ENCODE results near the gene PEF1. TPM values are rescaled to one million over a fixed set of nuclear protein-coding genes. Genes with fewer than 3 reads are reported as not detected.

The PEF1 gene
- total RNA-seq, 1 donor, result 99.7 TPM

DNA sequence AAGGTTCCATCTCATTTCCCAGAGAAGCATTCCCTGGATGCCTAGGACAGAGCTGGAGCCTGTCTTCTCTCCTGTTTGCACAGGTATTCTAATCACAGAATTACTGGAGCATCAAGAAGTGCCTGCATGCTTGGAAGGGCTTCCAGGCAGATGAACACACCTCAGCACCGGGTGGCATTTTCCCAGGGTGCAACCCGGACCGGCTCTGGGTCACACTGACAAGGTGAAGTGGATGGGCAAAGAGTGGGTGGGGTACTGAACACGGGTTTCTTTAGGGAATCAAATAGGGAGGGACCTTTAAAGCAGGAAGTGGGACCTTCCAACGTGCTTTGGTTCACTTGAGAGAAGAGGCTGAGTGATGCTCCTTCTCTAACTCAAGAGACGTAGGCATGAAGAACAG, 7.1 kb upstream of the PEF1 start:
- TF ChIP-seq, protein P1, sequence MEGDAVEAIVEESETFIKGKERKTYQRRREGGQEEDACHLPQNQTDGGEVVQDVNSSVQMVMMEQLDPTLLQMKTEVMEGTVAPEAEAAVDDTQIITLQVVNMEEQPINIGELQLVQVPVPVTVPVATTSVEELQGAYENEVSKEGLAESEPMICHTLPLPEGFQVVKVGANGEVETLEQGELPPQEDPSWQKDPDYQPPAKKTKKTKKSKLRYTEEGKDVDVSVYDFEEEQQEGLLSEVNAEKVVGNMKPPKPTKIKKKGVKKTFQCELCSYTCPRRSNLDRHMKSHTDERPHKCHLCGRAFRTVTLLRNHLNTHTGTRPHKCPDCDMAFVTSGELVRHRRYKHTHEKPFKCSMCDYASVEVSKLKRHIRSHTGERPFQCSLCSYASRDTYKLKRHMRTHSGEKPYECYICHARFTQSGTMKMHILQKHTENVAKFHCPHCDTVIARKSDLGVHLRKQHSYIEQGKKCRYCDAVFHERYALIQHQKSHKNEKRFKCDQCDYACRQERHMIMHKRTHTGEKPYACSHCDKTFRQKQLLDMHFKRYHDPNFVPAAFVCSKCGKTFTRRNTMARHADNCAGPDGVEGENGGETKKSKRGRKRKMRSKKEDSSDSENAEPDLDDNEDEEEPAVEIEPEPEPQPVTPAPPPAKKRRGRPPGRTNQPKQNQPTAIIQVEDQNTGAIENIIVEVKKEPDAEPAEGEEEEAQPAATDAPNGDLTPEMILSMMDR (IDR thresholded peaks at IDR 0.05; ENCODE audit: insufficient read depth, low read depth, low read length), result no peak
- no peak for DNase-seq (ENCODE audit: low read depth)

DNA sequence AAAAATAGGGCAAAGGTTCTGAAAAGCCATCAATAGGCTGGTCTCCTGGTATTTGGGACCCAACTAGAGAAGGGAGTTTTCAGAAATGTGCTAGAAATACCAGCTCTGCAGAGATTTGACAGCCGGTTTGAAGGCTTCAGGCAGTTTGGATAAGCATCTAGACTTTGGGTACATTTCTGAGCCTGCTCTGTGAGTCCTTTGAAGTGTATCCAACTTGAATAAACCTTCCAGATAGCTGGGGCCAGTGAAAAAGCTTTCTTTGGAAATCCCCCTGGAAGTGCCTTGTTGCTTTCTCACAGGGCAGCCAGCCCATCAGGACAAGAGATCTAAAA, 6.4 kb upstream of the PEF1 start:
- DNase-seq (ENCODE audit: low read depth), result no peak
- H3K4me3 ChIP-seq (ENCODE audit: low read depth, low read length), result no peak overlapping the region
- TF ChIP-seq, protein P1 (IDR thresholded peaks at IDR 0.05; ENCODE audit: insufficient read depth, low read depth, low read length), result no peak

More for the DNA sequence above, 7.1 kb upstream of the PEF1 start:
- H3K4me3 ChIP-seq (ENCODE audit: low read depth, low read length), result no peak overlapping the region

DNA sequence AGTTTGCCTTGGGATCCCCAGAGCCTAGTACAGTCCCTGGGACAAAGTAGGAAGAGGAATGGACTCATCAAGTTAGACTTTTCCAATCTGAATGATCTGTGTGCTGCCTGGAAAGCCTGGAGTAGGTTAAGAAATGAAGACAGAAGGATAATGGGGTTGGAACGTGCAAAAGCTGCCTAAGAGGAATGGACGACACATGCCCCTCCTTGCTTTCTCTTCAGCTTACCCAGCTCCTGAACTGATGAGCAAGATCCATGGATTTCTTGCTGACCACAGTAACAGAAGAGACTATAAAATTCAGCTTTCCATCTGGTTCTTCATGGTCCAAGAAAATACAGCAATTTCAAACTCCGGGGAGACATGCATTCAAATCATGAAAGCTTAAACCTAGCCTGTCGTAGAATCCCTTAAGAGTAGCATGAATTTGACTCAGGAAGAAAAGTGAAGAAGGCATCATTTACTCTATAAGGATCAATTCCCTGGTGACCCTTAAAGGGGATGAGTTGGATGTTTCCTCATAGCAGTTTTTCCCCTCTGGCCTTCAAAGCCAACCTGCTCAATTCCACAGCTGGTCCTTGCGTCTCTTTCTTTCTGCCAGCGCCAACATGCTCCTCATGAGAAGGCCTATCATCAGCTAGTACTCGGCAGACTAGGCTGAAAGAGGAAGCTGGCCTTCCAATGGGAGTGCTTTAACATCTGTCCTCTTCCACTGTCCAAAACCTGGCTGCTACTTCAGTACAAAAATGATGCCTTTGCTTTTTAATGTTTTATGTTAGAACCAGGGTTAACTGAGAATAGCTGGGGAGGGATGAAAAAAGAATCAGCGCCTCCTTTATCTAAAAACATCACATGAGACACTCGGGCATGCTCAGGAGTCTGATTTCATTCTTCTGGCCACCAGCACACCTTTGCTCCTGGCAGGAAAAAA, 5.7 kb upstream of the PEF1 start:
- TF ChIP-seq, protein P1 (IDR thresholded peaks at IDR 0.05; ENCODE audit: insufficient read depth, low read depth, low read length), result no peak
- DNase-seq (ENCODE audit: low read depth), result no peak
- H3K4me3 ChIP-seq (ENCODE audit: low read depth, low read length), result no peak overlapping the region

- H3K4me3 ChIP-seq (ENCODE audit: low read depth, low read length), result no peak overlapping the region
- TF ChIP-seq, protein P1 (IDR thresholded peaks at IDR 0.05; ENCODE audit: insufficient read depth, low read depth, low read length), result no peak
- DNase-seq (ENCODE audit: low read depth), result no peak
Measured at GRCh38 chr1:31648641-31649357, 4.1 kb upstream of the PEF1 start.

DNA sequence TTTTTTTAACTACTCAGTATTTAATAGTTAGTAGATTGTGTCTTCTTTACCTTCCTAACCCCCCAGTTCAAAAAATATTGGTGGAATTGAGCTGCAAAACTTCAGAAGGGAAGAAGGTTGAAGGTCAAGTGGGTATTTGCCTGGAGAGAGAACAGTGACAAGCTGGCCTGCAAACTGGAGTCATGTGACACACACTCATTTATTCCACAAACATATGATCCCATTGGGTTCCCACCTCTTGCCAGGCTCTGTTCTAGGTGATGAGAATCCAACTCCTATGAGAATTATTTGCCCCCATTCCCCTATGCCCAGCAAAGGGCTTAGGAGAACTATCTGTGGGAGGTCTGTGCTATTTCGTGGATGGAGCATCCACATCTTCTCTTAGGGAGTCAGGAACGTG, 3.5 kb upstream of the PEF1 start:
- H3K4me3 ChIP-seq (ENCODE audit: low read depth, low read length), result no peak overlapping the region
- DNase-seq (ENCODE audit: low read depth), result no peak
- TF ChIP-seq, protein P1 (IDR thresholded peaks at IDR 0.05; ENCODE audit: insufficient read depth, low read depth, low read length), result no peak

- DNase-seq (ENCODE audit: low read depth), result no peak
- TF ChIP-seq, protein P1 (IDR thresholded peaks at IDR 0.05; ENCODE audit: insufficient read depth, low read depth, low read length), result no peak
- no peak overlapping the region for H3K4me3 ChIP-seq (ENCODE audit: low read depth, low read length)
Measured at GRCh38 chr1:31647106-31647505, 2.4 kb upstream of the PEF1 start.
